Measurements from ENCODE around the gene STAM2. TPM values are rescaled to one million over a fixed set of nuclear protein-coding genes. Genes with fewer than 3 reads are reported as not detected.

Gene STAM2
- total RNA-seq, 1 donor from 2014 or later, result 27.5 TPM

DNA sequence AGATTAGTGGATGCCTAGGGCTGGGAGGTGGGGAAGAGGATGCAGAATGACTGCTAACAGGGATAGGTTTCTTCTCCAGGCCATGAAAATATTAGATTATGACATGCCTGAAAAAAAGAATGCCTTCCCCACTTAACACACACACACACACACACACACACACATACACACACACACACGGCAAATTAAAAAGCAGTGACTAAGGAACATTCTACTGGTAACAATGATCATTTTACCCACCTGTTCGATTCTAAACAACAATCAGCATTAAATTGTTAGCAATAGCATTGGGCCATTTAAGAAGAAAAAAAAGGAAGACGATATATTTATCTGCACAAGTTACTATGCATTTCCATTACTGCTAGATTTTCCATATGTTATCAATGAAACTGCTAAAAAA, 87.6 kb downstream of the STAM2 start:
- no peak overlapping the region for H3K4me3 ChIP-seq
- TF ChIP-seq POLR2AphosphoS5 (IDR thresholded peaks at IDR 0.05; ENCODE audit: insufficient read depth in 1 of 2, low read depth in 1 of 2) (no peak), POLR2A (IDR thresholded peaks at IDR 0.05) (no peak)
- TF ChIP-seq, protein P1, sequence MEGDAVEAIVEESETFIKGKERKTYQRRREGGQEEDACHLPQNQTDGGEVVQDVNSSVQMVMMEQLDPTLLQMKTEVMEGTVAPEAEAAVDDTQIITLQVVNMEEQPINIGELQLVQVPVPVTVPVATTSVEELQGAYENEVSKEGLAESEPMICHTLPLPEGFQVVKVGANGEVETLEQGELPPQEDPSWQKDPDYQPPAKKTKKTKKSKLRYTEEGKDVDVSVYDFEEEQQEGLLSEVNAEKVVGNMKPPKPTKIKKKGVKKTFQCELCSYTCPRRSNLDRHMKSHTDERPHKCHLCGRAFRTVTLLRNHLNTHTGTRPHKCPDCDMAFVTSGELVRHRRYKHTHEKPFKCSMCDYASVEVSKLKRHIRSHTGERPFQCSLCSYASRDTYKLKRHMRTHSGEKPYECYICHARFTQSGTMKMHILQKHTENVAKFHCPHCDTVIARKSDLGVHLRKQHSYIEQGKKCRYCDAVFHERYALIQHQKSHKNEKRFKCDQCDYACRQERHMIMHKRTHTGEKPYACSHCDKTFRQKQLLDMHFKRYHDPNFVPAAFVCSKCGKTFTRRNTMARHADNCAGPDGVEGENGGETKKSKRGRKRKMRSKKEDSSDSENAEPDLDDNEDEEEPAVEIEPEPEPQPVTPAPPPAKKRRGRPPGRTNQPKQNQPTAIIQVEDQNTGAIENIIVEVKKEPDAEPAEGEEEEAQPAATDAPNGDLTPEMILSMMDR (IDR thresholded peaks at IDR 0.05), result no peak
- H3K27ac ChIP-seq, result no peak overlapping the region
- no peaks in the 10 kb centered on the region for H3K27me3 ChIP-seq
- H3K4me1 ChIP-seq, result no peaks in the 10 kb centered on the region
- no peaks in the 10 kb centered on the region for H3K9me3 ChIP-seq
- intact Hi-C loops (cut with DNase I), result no loop called here
- no peak for DNase-seq (ENCODE audit: extremely low spot score in 2 of 2)
- no peaks in the 10 kb centered on the region for H3K36me3 ChIP-seq

DNA sequence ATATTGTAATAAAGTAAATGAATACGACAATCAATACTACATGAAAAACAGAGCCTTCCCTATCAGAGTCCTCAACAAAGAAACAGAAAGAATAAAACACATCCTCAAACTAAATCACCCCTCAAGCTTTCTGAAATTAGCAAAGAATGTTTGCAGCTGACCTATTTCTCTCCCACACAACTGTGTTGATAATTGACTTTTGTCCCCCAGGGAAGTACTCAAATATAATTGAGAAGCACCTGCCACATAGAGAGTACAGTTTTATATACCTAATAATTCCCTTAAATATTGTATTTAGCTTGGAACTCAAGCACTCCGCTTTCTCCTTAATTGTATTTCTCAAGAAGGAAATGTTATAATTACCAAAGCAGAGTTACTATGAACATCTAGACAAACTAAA, 89.3 kb downstream of the STAM2 start:
- no peaks in the 10 kb centered on the region for H3K36me3 ChIP-seq
- no peaks in the 10 kb centered on the region for H3K4me1 ChIP-seq
- TF ChIP-seq, protein P1 (IDR thresholded peaks at IDR 0.05), result no peak
- TF ChIP-seq POLR2AphosphoS5 (IDR thresholded peaks at IDR 0.05; ENCODE audit: insufficient read depth in 1 of 2, low read depth in 1 of 2), result no peak
- TF ChIP-seq POLR2A (IDR thresholded peaks at IDR 0.05), result no peak
- H3K27ac ChIP-seq, result no peak overlapping the region
- no peak for DNase-seq (ENCODE audit: extremely low spot score in 2 of 2)
- H3K9me3 ChIP-seq, result no peaks in the 10 kb centered on the region
- intact Hi-C loops (cut with DNase I), result no loop called here
- no peaks in the 10 kb centered on the region for H3K27me3 ChIP-seq
- no peak overlapping the region for H3K4me3 ChIP-seq

DNA sequence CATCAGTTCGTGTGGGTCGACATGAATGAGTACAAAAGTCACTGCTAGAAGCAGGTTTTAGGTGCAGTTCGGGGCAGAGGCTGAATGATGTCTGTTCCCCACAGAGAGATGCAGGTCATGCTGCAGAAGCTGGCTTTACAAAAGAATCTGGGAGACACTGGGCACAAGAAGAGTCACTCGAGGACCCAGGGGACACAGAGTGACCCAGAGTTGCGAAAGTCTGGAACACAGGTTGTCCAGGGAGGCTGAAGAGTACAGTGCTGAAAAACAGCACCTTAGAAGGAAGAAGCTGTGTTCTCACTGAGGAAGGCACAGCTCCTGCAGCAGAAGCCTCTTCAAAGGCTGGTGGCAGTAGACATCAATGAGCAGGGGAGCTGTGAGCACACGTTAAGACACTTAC, 91.5 kb downstream of the STAM2 start:
- intact Hi-C loops (cut with DNase I), result no loop called here

DNA sequence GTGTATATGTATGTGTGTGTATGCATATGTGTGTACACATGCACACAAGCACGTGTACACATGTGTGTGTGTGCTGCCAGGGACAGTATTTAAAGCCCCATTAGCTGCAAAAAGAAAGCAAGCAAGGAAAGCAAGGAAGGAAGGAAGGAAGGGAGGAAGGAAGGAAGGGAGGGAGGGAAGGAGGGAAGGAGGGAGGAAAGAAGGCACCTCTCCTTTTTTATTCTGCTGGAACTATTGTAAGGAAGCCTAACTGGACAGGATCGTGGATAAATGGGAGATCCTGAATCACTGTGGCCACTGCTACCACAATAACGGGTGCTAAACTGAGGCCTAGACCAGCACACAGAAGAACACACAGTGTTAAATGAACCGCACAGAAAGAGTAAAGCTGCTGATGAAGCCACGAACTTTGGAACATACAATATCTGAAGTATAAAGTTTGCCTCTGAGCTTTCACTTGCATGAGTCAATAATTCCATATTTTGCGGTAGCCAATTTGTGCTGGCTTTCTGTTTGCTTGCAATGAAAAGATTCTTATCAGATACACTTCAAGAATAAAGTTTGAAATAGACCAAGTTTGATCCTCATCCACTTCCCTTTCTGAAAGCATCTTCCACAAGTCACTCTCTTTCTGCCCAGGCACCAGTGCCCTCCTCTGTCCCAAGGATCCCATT, 92.2 kb downstream of the STAM2 start:
- no peak for DNase-seq (ENCODE audit: extremely low spot score in 2 of 2)
- H3K27me3 ChIP-seq, result no peaks in the 10 kb centered on the region
- no peaks in the 10 kb centered on the region for H3K9me3 ChIP-seq
- H3K27ac ChIP-seq, result no peak overlapping the region
- intact Hi-C loops (cut with DNase I), result no loop called here
- no peaks in the 10 kb centered on the region for H3K4me1 ChIP-seq
- H3K4me3 ChIP-seq, result no peak overlapping the region
- TF ChIP-seq, protein P1 (IDR thresholded peaks at IDR 0.05), result no peak
- TF ChIP-seq POLR2A (IDR thresholded peaks at IDR 0.05) (no peak), POLR2AphosphoS5 (IDR thresholded peaks at IDR 0.05; ENCODE audit: insufficient read depth in 1 of 2, low read depth in 1 of 2) (no peak)
- H3K36me3 ChIP-seq, result no peaks in the 10 kb centered on the region

More for the DNA sequence above, 91.5 kb downstream of the STAM2 start:
- Histone ChIP-seq H3K4me3 (no peak overlapping the region), H3K36me3 (no peaks in the 10 kb centered on the region), H3K27me3 (no peaks in the 10 kb centered on the region), H3K27ac (no peak overlapping the region), H3K9me3 (no peaks in the 10 kb centered on the region), H3K4me1 (no peaks in the 10 kb centered on the region)
- DNase-seq (ENCODE audit: extremely low spot score in 2 of 2), result no peak
- TF ChIP-seq POLR2A (IDR thresholded peaks at IDR 0.05) (no peak), POLR2AphosphoS5 (IDR thresholded peaks at IDR 0.05; ENCODE audit: insufficient read depth in 1 of 2, low read depth in 1 of 2) (no peak)
- TF ChIP-seq, protein P1 (IDR thresholded peaks at IDR 0.05), result no peak

DNA sequence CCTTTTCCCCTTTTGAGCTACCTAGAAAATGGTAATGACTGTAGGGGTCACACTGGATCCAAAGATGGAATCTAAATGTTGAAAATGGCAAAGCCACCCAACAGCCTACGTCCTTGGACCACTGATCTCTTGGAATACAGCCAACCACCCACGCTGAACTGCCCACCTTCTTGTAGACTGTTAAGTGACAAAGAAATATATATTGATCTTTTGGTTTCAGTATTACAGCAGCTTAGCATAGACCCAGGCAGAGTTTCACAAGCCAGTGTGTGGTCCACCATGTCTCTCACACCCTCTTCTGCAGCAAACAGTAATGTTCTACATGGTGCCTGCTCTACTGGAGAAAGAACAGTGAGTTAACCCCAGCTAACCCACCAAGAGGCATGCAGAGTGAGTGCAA, 96.9 kb downstream of the STAM2 start:
- H3K4me3 ChIP-seq, result no peak overlapping the region
- H3K27ac ChIP-seq, result no peak overlapping the region
- TF ChIP-seq POLR2AphosphoS5 (IDR thresholded peaks at IDR 0.05; ENCODE audit: insufficient read depth in 1 of 2, low read depth in 1 of 2), result no peak
- no peak for TF ChIP-seq POLR2A (IDR thresholded peaks at IDR 0.05)
- TF ChIP-seq, protein P1 (IDR thresholded peaks at IDR 0.05), result no peak
- no peaks in the 10 kb centered on the region for H3K36me3 ChIP-seq
- no peaks in the 10 kb centered on the region for H3K4me1 ChIP-seq
- H3K27me3 ChIP-seq, result no peaks in the 10 kb centered on the region
- intact Hi-C loops (cut with DNase I), result no loop called here
- no peak for DNase-seq (ENCODE audit: extremely low spot score in 2 of 2)
- no peaks in the 10 kb centered on the region for H3K9me3 ChIP-seq

Data from vagina (tissue), 2 donors.